GM12801 (cell line): Measurements from ENCODE around the gene PKP4.

Experiments
- CTCF ChIP-seq: IDR thresholded peaks from one replicate; pipeline ENCODE4 v1.5.1; 2011; ENCODE audit warnings: control low read depth; ENCODE audit not compliant: insufficient read length; ENCODE audit errors: extremely low read depth

Gene PKP4

GRCh38 chr2:158666969-158667368, 210.2 kb downstream of the PKP4 start:
- no peak for TF ChIP-seq CTCF

- TF ChIP-seq CTCF, result no peak
Measured at GRCh38 chr2:158667586-158667985, 210.8 kb downstream of the PKP4 start.

- TF ChIP-seq CTCF, result no peak
Measured at GRCh38 chr2:158668001-158668765, 211.4 kb downstream of the PKP4 start.

GRCh38 chr2:158670292-158670691, 213.5 kb downstream of the PKP4 start:
- no peak for TF ChIP-seq CTCF

GRCh38 chr2:158671360-158672245, 214.9 kb downstream of the PKP4 start:
- TF ChIP-seq CTCF, result no peak

GRCh38 chr2:158676295-158676694, 219.5 kb downstream of the PKP4 start:
- TF ChIP-seq CTCF, result no peak

GRCh38 chr2:158676696-158677095, 219.9 kb downstream of the PKP4 start:
- TF ChIP-seq CTCF, result no peak
